ENCODE data around the gene SBF2. TPM values are rescaled to one million over a fixed set of nuclear protein-coding genes. Genes with fewer than 3 reads are reported as not detected.
"Not testable (repeated sequence)": the region's sequence is repeated elsewhere in the genome, so short reads cannot be mapped to it uniquely, and the experiment has no call there.

Gene SBF2
- total and polyA plus RNA-seq, 10 donors: 3.6 to 70.9 (median 57.1) TPM

GRCh38 chr11:10267821-10268220, 26.2 kb downstream of the SBF2 start:
- Histone ChIP-seq H3K27me3 (replicated peaks in 1 of 7) (no peaks in the 10 kb centered on the region), H3K27ac (no peak overlapping the region), H3K4me1 (no peaks in the 10 kb centered on the region), H3K36me3 (no peaks in the 10 kb centered on the region), H3K4me3 (no peak overlapping the region), H3K9me3 (peaks cover 0 to 3% (median 0%) of the 10 kb centered on the region in 8 donors)
- intact Hi-C loops (cut with DNase I; ENCODE audit: low total_unique reads): no loop called here
- DNase-seq: no peak
- 83 to 97% (median 90%) methylated on average over 3 of the region's 3 CpGs for WGBS, 5 donors
- no peak for TF ChIP-seq POLR2A (IDR thresholded peaks at IDR 0.05)
- TF ChIP-seq, protein P1, sequence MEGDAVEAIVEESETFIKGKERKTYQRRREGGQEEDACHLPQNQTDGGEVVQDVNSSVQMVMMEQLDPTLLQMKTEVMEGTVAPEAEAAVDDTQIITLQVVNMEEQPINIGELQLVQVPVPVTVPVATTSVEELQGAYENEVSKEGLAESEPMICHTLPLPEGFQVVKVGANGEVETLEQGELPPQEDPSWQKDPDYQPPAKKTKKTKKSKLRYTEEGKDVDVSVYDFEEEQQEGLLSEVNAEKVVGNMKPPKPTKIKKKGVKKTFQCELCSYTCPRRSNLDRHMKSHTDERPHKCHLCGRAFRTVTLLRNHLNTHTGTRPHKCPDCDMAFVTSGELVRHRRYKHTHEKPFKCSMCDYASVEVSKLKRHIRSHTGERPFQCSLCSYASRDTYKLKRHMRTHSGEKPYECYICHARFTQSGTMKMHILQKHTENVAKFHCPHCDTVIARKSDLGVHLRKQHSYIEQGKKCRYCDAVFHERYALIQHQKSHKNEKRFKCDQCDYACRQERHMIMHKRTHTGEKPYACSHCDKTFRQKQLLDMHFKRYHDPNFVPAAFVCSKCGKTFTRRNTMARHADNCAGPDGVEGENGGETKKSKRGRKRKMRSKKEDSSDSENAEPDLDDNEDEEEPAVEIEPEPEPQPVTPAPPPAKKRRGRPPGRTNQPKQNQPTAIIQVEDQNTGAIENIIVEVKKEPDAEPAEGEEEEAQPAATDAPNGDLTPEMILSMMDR (IDR thresholded peaks at IDR 0.05 in 8 of 11, conservative IDR thresholded peaks at IDR 0.05 in 3 of 11): no peak
- TF ChIP-seq POLR2AphosphoS5 (IDR thresholded peaks at IDR 0.05): no peak

GRCh38 chr11:10265936-10266335, 28.1 kb downstream of the SBF2 start:
- Histone ChIP-seq H3K9me3 (peaks cover 0 to 3% (median 0%) of the 10 kb centered on the region in 8 donors), H3K27me3 (replicated peaks in 1 of 7) (no peaks in the 10 kb centered on the region), H3K4me3 (no peak overlapping the region), H3K36me3 (no peaks in the 10 kb centered on the region), H3K27ac (no peak overlapping the region), H3K4me1 (peaks cover 0 to 4% (median 0%) of the 10 kb centered on the region in 6 donors)
- DNase-seq: no peak
- intact Hi-C loops (cut with DNase I; ENCODE audit: low total_unique reads): no loop called here
- WGBS, 5 donors: 94 to 98% (median 98%) methylated on average over 3 of the region's 3 CpGs
- TF ChIP-seq POLR2AphosphoS5 (IDR thresholded peaks at IDR 0.05) (no peak), POLR2A (IDR thresholded peaks at IDR 0.05) (no peak)
- TF ChIP-seq, protein P1 (IDR thresholded peaks at IDR 0.05 in 8 of 11, conservative IDR thresholded peaks at IDR 0.05 in 3 of 11): no peak

DNA sequence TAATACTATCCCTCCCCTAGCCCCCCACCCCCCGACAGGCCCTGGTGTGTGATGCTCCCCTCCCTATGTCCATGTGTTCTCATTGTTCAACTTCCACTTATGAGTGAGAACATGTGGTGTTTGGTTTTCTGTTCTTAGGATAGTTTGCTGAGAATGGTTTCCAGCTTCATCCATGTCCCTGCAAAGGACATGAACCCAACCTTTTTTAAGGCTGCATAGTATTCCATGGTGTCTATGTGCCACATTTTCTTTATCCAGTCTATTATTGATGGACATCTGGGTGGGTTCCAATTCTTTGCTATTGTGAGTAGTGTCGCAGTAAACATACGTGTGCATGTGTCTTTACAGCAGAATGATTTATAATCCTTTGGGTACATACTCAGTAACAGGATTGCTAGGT, 29.3 kb downstream of the SBF2 start:
- H3K27ac ChIP-seq; H3K9me3 ChIP-seq; H3K27me3 ChIP-seq (replicated peaks in 1 of 7); H3K4me1 ChIP-seq; DNase-seq; H3K36me3 ChIP-seq; intact Hi-C loops (cut with DNase I; ENCODE audit: low total_unique reads); H3K4me3 ChIP-seq: not testable (repeated sequence)
- WGBS, 5 donors: 93 to 98% (median 95%) methylated on average over 3 of the region's 3 CpGs

DNA sequence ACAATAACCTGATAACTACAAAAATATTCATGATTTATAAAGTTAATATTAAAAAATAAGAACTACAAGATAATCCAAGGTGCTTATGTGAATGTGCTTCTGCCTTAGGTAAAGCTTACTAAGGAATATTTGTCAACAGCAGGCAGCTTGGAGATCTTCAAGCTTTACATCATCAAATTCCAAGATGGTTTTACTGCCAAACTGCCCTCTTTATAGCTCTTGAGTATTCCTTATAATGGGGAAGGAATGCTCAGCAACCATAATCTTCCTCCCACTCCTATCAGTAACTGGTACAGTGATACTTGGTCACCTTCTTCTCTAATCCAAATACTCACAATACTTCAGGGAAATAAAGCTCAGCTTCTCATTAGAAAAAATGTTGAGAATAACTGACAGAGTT, 30.1 kb downstream of the SBF2 start:
- Histone ChIP-seq H3K36me3 (no peaks in the 10 kb centered on the region), H3K27me3 (replicated peaks in 1 of 7) (no peaks in the 10 kb centered on the region), H3K4me3 (no peak overlapping the region), H3K9me3 (peaks cover 0 to 3% (median 0%) of the 10 kb centered on the region in 8 donors), H3K4me1 (peaks cover 0 to 4% (median 0%) of the 10 kb centered on the region in 6 donors), H3K27ac (no peak overlapping the region)
- DNase-seq: no peak
- TF ChIP-seq POLR2AphosphoS5 (IDR thresholded peaks at IDR 0.05) (no peak), POLR2A (IDR thresholded peaks at IDR 0.05) (no peak)
- TF ChIP-seq, protein P1 (IDR thresholded peaks at IDR 0.05 in 8 of 11, conservative IDR thresholded peaks at IDR 0.05 in 3 of 11): no peak
- intact Hi-C loops (cut with DNase I; ENCODE audit: low total_unique reads): no loop called here

DNA sequence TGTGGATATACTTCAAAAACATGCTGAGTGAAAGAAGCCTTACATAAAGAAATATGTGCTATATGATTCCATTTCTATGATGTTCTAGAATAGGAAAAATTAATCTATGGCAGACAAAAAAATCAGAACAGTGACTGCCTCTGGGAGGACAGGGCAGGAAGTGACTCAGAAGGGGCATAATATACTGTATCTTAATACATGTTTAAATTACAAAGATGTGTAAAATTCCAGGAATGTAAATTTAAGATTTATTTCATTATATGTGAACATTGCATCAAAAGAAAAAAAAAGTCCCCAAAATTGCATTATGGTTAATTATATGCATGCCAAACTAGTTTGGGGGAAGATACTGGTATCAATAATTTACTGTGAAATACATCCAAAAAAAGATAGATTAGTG, 32.2 kb downstream of the SBF2 start:
- TF ChIP-seq POLR2AphosphoS5 (IDR thresholded peaks at IDR 0.05) (no peak), POLR2A (IDR thresholded peaks at IDR 0.05) (no peak)
- TF ChIP-seq, protein P1 (IDR thresholded peaks at IDR 0.05 in 8 of 11, conservative IDR thresholded peaks at IDR 0.05 in 3 of 11): no peak
- no peak overlapping the region for H3K27ac ChIP-seq
- DNase-seq: no peak
- peaks cover 0 to 3% (median 0%) of the 10 kb centered on the region in 8 donors for H3K9me3 ChIP-seq
- no peak overlapping the region for H3K4me3 ChIP-seq
- intact Hi-C loops (cut with DNase I; ENCODE audit: low total_unique reads): no loop called here
- H3K4me1 ChIP-seq: peaks cover 0 to 4% (median 0%) of the 10 kb centered on the region in 6 donors
- H3K36me3 ChIP-seq: no peaks in the 10 kb centered on the region
- no peaks in the 10 kb centered on the region for H3K27me3 ChIP-seq (replicated peaks in 1 of 7)

Measured in spleen (tissue), 11 donors.